Measurements from ENCODE around the gene HSPA1L.

DNA sequence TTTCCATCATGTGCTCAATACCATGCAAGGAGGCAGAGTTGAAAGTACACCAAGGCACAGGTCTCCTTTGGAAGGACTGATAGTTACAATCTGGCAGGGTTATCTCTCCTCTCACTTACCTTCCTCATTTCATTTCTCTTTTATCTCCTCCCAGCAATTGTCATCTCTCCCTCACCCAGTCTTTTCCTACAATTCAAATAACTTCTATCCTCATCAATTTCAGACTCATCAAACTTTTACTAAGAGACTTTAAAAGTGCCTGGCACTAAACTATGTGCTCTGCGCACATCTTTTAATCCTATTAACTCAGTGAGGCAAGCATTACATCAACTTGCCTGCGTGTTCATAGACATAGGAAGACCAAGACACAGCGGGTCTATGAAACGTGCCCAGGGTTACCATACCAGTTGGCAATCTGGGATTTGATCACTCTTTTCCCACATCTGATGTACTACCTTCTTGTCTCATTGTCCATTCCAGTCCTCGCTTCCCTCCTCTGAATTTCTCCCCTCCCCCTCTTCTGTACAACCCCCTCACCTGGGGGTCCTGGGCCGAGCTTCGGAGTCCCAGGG lies 20.7 kb downstream of the HSPA1L start:
- TF ChIP-seq, protein P1, sequence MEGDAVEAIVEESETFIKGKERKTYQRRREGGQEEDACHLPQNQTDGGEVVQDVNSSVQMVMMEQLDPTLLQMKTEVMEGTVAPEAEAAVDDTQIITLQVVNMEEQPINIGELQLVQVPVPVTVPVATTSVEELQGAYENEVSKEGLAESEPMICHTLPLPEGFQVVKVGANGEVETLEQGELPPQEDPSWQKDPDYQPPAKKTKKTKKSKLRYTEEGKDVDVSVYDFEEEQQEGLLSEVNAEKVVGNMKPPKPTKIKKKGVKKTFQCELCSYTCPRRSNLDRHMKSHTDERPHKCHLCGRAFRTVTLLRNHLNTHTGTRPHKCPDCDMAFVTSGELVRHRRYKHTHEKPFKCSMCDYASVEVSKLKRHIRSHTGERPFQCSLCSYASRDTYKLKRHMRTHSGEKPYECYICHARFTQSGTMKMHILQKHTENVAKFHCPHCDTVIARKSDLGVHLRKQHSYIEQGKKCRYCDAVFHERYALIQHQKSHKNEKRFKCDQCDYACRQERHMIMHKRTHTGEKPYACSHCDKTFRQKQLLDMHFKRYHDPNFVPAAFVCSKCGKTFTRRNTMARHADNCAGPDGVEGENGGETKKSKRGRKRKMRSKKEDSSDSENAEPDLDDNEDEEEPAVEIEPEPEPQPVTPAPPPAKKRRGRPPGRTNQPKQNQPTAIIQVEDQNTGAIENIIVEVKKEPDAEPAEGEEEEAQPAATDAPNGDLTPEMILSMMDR (IDR thresholded peaks at IDR 0.05; ENCODE audit: poor library complexity), result no peak
- TF ChIP-seq EZH2phosphoT487 (IDR thresholded peaks at IDR 0.05; ENCODE audit: low read depth, severe bottlenecking, unreplicated experiment) (no peak), EZH2 (IDR thresholded peaks at IDR 0.05; ENCODE audit: borderline replicate concordance) (no peak)
